K562 (cell line): ENCODE data around the gene KLHDC7A. TPM values are rescaled to one million over a fixed set of nuclear protein-coding genes. Genes with fewer than 3 reads are reported as not detected.

ENCODE experiments used
- ATAC-seq: fragments of 200-7000 bp; cut with Tn5 transposase; 3 replicates; pipeline ENCODE4 v1.9.1; 2020; ENCODE audit warnings: moderate library complexity
- BruUV-seq: library from RNA; stranded (reverse); fragments of 400-500 nt; replicated peaks from 2 replicates; lab custom pipeline; 2021; lab: Mats Ljungman, UMichigan
- CTCF ChIA-PET: fragments of 300-600 bp; formaldehyde crosslinking; extraction: SDS; loops from one replicate; lab custom pipeline; 2021; ENCODE audit warnings: low intra/inter-chr PET ratio; lab: Yijun Ruan, JAX
- POLR2A ChIA-PET: fragments of 300-600, 350-650 bp; sonication (Branson Sonifier 250); formaldehyde crosslinking; extraction: SDS; loops from one replicate; lab custom pipeline; 2021; ENCODE audit warnings: antibody characterized with exemption, inconsistent platforms; lab: Yijun Ruan, JAX
- DNase-seq, 4 experiments: peaks; one replicate each; pipeline versions ENCODE4 v3.0.0 to v3.0.0-alpha.2; 2011 to 2018; ENCODE audit warnings: low spot score in 3 of 4, mixed read lengths in 3 of 4; ENCODE audit errors: extremely low read depth in 1 of 4
- FAIRE-seq: peaks from 2 replicates; lab custom pipeline; 2011; peaks lifted over from hg19 to GRCh38; lab: Jason Lieb, UNC
- H2AFZ ChIP-seq: 2 replicates; pipeline ENCODE4 v1.6.0; 2011; ENCODE audit warnings: low read depth, low read length, control low read depth, inconsistent platforms
- H3K27ac ChIP-seq: fragments of 200-600 bp; 3 replicates; pipeline ENCODE4 v1.8.0; 2011; ENCODE audit warnings: low read depth, mild to moderate bottlenecking, control low read depth, inconsistent platforms, low read length, moderate library complexity, mixed read lengths; ENCODE audit errors: extremely low read depth
- H3K27me3 ChIP-seq, 2 experiments: fragments of 300-600 bp in 1 of 2; 2 replicates in 1 of 2; 3 replicates in 1 of 2; pipeline versions ENCODE4 v1.6.0 to v1.8.0; 2011; ENCODE audit warnings: inconsistent platforms in 2 of 2, low read length in 2 of 2, mild to moderate bottlenecking in 1 of 2, mixed read lengths in 1 of 2, moderate library complexity in 1 of 2; ENCODE audit not compliant: control insufficient read depth in 2 of 2, insufficient read depth in 2 of 2
- H3K36me3 ChIP-seq: fragments of 300-600 bp; 3 replicates; pipeline ENCODE4 v1.8.0; 2011; ENCODE audit warnings: mild to moderate bottlenecking, low read length, inconsistent platforms; ENCODE audit not compliant: control insufficient read depth, insufficient read depth
- H3K4me1 ChIP-seq, 2 experiments: fragments of 200-600 bp in 1 of 2; replicated peaks in 1 of 2; 2 replicates in 1 of 2; 3 replicates in 1 of 2; pipeline versions ENCODE4 v1.5.1 to v1.8.0; 2011; ENCODE audit warnings: inconsistent platforms in 2 of 2, low read length in 2 of 2, mild to moderate bottlenecking in 1 of 2, mixed read lengths in 1 of 2, moderate library complexity in 1 of 2; ENCODE audit not compliant: control insufficient read depth in 2 of 2, insufficient read depth in 2 of 2
- H3K4me2 ChIP-seq: 2 replicates; pipeline ENCODE4 v1.6.1; 2011; ENCODE audit warnings: low read length, control low read depth, inconsistent platforms, mixed read lengths; ENCODE audit not compliant: insufficient read depth
- H3K4me3 ChIP-seq: fragments of 200-600 bp; sonication (generic), shearing (Covaris generic); 2 replicates; pipeline ENCODE4 v1.5.1; 2016; ENCODE audit warnings: control low read depth, inconsistent platforms
- H3K79me2 ChIP-seq: fragments of 200-600 bp; 3 replicates; pipeline ENCODE4 v1.8.0; 2011; ENCODE audit warnings: low read length, inconsistent platforms; ENCODE audit not compliant: control insufficient read depth, insufficient read depth
- H3K9ac ChIP-seq, 2 experiments: 2 replicates each; pipeline versions ENCODE4 v1.6.0 to v1.6.1; 2011; ENCODE audit warnings: low read depth in 2 of 2, low read length in 2 of 2, control low read depth in 1 of 2, inconsistent platforms in 1 of 2, mild to moderate bottlenecking in 1 of 2, mixed read lengths in 1 of 2; ENCODE audit not compliant: insufficient read depth in 1 of 2
- H3K9me1 ChIP-seq: one replicate; pipeline ENCODE4 v1.6.0; 2011; ENCODE audit warnings: inconsistent platforms, mild to moderate bottlenecking, low read length, moderate library complexity; ENCODE audit not compliant: control insufficient read depth, insufficient read depth
- H3K9me3 ChIP-seq: replicated peaks from 2 replicates; pipeline ENCODE4 v1.5.1; 2011; ENCODE audit warnings: low read depth, low read length, inconsistent platforms; ENCODE audit not compliant: control insufficient read depth, insufficient read depth
- H4K20me1 ChIP-seq: replicated peaks from 2 replicates; pipeline ENCODE4 v1.6.1; 2011; ENCODE audit warnings: low read length, inconsistent platforms, mixed read lengths; ENCODE audit not compliant: control insufficient read depth, insufficient read depth
- GABPA ChIP-seq: fragments of 200-800 bp; sonication (Bioruptor generic); conservative IDR thresholded peaks from 2 replicates; pipeline ENCODE4 v1.6.1; 2016; ENCODE audit warnings: low read depth, missing genetic modification characterization, missing compliant biosample characterization
- HMG20B ChIP-seq: fragments of 250-450 bp; sonication (Bioruptor Pico); IDR thresholded peaks from 2 replicates; pipeline ENCODE4 v1.5.0; 2021; ENCODE audit warnings: mild to moderate bottlenecking
- MBD1 ChIP-seq: fragments of 250-450 bp; sonication (Bioruptor Pico); IDR thresholded peaks from 2 replicates; pipeline ENCODE4 v1.8.0; 2022; ENCODE audit warnings: inconsistent platforms
- NKRF ChIP-seq: fragments of 450-650 bp; IDR thresholded peaks from 2 replicates; pipeline ENCODE4 v1.6.1; 2016; ENCODE audit warnings: borderline replicate concordance
- PHF21A ChIP-seq: fragments of 450-650 bp; IDR thresholded peaks from 2 replicates; pipeline ENCODE4 v1.6.1; 2017; ENCODE audit warnings: low read depth, borderline replicate concordance
- RAD21 ChIP-seq, 2 experiments: fragments of 250-450 bp in 1 of 2; fragments of 450-650 bp in 1 of 2; sonication (Bioruptor Pico) in 1 of 2; formaldehyde crosslinking in 1 of 2; IDR thresholded peaks in 1 of 2; conservative IDR thresholded peaks in 1 of 2; 2 replicates each; pipeline versions ENCODE4 v1.4.0 to v1.8.0; 2020 to 2022; ENCODE audit warnings: mild to moderate bottlenecking in 2 of 2, moderate library complexity in 1 of 2
- SMARCE1 ChIP-seq: fragments of 450-650 bp; IDR thresholded peaks from 2 replicates; pipeline ENCODE4 v1.7.1; 2016; ENCODE audit warnings: mild to moderate bottlenecking
- THRB ChIP-seq: fragments of 450-650 bp; formaldehyde crosslinking; conservative IDR thresholded peaks from 2 replicates; pipeline ENCODE4 v1.4.0; 2022; ENCODE audit warnings: mild to moderate bottlenecking, missing genetic modification characterization
- ZBTB49 ChIP-seq: sonication (generic); formaldehyde crosslinking; IDR thresholded peaks from 2 replicates; pipeline ENCODE4 v1.8.0; 2022; ENCODE audit warnings: missing genetic modification reagents, mild to moderate bottlenecking, borderline replicate concordance
- ZC3H11A ChIP-seq: IDR thresholded peaks from 2 replicates; pipeline ENCODE4 v1.6.1; 2012; ENCODE audit warnings: low read depth, low read length, improper control_type of control experiment
- ZEB2 ChIP-seq: fragments of 450-650 bp; IDR thresholded peaks from 2 replicates; pipeline ENCODE4 v1.6.1; 2016
- ZNF76 ChIP-seq: fragments of 250-450 bp; sonication (Bioruptor Pico); IDR thresholded peaks from 2 replicates; pipeline ENCODE4 v1.4.0; 2020; ENCODE audit warnings: mild to moderate bottlenecking, moderate library complexity, borderline replicate concordance
- WGBS: fragments of 100-300 bp; shearing (Covaris generic); methylation state at CpG from one replicate; pipeline ENCODE4 v1.1.6; 2016; ENCODE audit warnings: low coverage, mixed read lengths; ENCODE audit not compliant: insufficient coverage; ENCODE audit errors: missing lambda C conversion rate; 5-methylcytosine and 5-hydroxymethylcytosine counted together
- in situ Hi-C: fragments of 300-500 bp; cut with MboI; formaldehyde crosslinking; loops from 4 replicates; pipeline ENCODE4 v1.15.0; 2018; ENCODE audit warnings: inconsistent platforms, mixed read lengths
- intact Hi-C: fragments of 100-400 bp; cut with micrococcal nuclease; formaldehyde crosslinking; loops from 2 replicates; pipeline ENCODE4 v1.14.2; 2022
- polyA plus RNA-seq, 8 experiments: library from polyadenylated mRNA; depleted of rRNA in 4 of 8; stranded (reverse) in 5 of 8; unstranded in 3 of 8; fragments of >200 nt; fragmentation: Nextera tagmentation in 2 of 8; fragmentation: Illumina TruSeq in 1 of 8; extraction: Ambion mirVana in 2 of 8; extraction: Trizol in 1 of 8; gene quantifications; 2 replicates each; pipeline versions ENCODE4 v1.2.1 to v1.2.3, GENCODE V29; 2011 to 2014; ENCODE audit warnings: inconsistent platforms in 1 of 8, missing spikeins in 1 of 8
- total RNA-seq, 7 experiments: library from RNA; depleted of rRNA in 6 of 7; stranded (reverse); fragments of >200 nt in 6 of 7; fragmentation: Illumina TruSeq in 2 of 7; extraction: Trizol in 2 of 7; gene quantifications; 2 replicates each; pipeline versions ENCODE4 v1.2.1 to v1.2.3, GENCODE V29; 2011 to 2021; ENCODE audit warnings: low replicate concordance in 1 of 7

Gene KLHDC7A
- total and polyA plus RNA-seq, 9 of the 15 experiments (the other 6 are each of a cell fraction or from before 2014, with no cell fraction given) = 0.01 to 0.02 (median 0.01) TPM; not detected in 6

- TF ChIP-seq THRB (CRISPR knock-in tag) (no peak), ZBTB49 (CRISPR knock-in tag) (no peak)
These were observed 51.9 kb downstream of the KLHDC7A start (continued) for GRCh38 chr1:18532390-18533170.

GRCh38 chr1:18533259-18533658, 52.5 kb downstream of the KLHDC7A start:
- Histone ChIP-seq H3K79me2 (no peaks in the 10 kb centered on the region), H3K27ac (no peak overlapping the region), H3K9me1 (peaks cover 5% of the 10 kb centered on the region), H3K4me3 (no peak overlapping the region), H3K9ac (no peak overlapping the region), H3K9me3 (no peaks in the 10 kb centered on the region), H4K20me1 (peaks cover 30% of the 10 kb centered on the region; the same call in 1 of the 2 replicates), H3K27me3 (peaks cover 11 to 35% of the 10 kb centered on the region in 2 experiments; a peak in 4 of 5 replicates), H3K4me1 (peaks cover 19 to 41% of the 10 kb centered on the region in 2 experiments), H3K36me3 (no peaks in the 10 kb centered on the region), H3K4me2 (no peak overlapping the region), H2AFZ (no peak overlapping the region)
- in situ Hi-C loops = no loop called here
- FAIRE-seq (no peak), DNase-seq (no peak), ATAC-seq (no peak)
- CTCF ChIA-PET = interaction anchor here (0.6 kb wide), 1 partner anchor 870 kb away, joined by 3 read pairs; no protein-coding TSS in a partner anchor
- POLR2A ChIA-PET = interaction anchor here (0.7 to 1.5 kb wide), 2 partner anchors 234 to 608 kb away, joined by 3 read pairs; no protein-coding TSS in a partner anchor
- intact Hi-C loops = no loop called here
- no TSS peak for BruUV-seq
- TF ChIP-seq GABPA (tag) (no peak), HMG20B (CRISPR knock-in tag) (no peak), ZC3H11A (no peak), NKRF (no peak), MBD1 (no peak), ZNF76 (CRISPR knock-in tag) (no peak), SMARCE1 (no peak), ZEB2 (no peak), RAD21 (CRISPR knock-in tag; conservative IDR thresholded peaks at IDR 0.05 in 1 of 2, IDR thresholded peaks at IDR 0.05 in 1 of 2) (no peak), PHF21A (no peak)
- 14% methylated on average over 3 of the region's 3 CpGs for whole genome bisulfite sequencing
